LNCaP clone FGC (cell line): ENCODE data around the gene TSC22D3.

Experiments
- DNase-seq: peaks from one replicate; pipeline ENCODE4 v3.0.0-alpha.2; 2011; ENCODE audit warnings: low read depth
- H3K4me3 ChIP-seq: 2 replicates; pipeline ENCODE4 v1.5.1; 2011; ENCODE audit warnings: mild to moderate bottlenecking, low read depth, low read length, control low read depth
- TF ChIP-seq, protein P1 (sequence below): IDR thresholded peaks from 2 replicates; pipeline ENCODE4 v1.5.1; 2012; ENCODE audit warnings: mild to moderate bottlenecking; ENCODE audit not compliant: control insufficient read depth, insufficient read depth; ENCODE audit errors: extremely low read depth

The TSC22D3 gene

GRCh38 chrX:107706309-107706708 lies 69.3 kb downstream of the TSC22D3 start:
- H3K4me3 ChIP-seq: no peak overlapping the region
- DNase-seq: no peak
- TF ChIP-seq, protein P1, sequence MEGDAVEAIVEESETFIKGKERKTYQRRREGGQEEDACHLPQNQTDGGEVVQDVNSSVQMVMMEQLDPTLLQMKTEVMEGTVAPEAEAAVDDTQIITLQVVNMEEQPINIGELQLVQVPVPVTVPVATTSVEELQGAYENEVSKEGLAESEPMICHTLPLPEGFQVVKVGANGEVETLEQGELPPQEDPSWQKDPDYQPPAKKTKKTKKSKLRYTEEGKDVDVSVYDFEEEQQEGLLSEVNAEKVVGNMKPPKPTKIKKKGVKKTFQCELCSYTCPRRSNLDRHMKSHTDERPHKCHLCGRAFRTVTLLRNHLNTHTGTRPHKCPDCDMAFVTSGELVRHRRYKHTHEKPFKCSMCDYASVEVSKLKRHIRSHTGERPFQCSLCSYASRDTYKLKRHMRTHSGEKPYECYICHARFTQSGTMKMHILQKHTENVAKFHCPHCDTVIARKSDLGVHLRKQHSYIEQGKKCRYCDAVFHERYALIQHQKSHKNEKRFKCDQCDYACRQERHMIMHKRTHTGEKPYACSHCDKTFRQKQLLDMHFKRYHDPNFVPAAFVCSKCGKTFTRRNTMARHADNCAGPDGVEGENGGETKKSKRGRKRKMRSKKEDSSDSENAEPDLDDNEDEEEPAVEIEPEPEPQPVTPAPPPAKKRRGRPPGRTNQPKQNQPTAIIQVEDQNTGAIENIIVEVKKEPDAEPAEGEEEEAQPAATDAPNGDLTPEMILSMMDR: no peak

- TF ChIP-seq, protein P1: no peak
- DNase-seq: no peak
Observed at GRCh38 chrX:107704587-107704986, 71.0 kb downstream of the TSC22D3 start.

GRCh38 chrX:107704181-107704580 lies 71.4 kb downstream of the TSC22D3 start:
- TF ChIP-seq, protein P1: no peak
- H3K4me3 ChIP-seq: no peak overlapping the region
- no peak for DNase-seq

More at GRCh38 chrX:107704587-107704986, 71.0 kb downstream of the TSC22D3 start:
- H3K4me3 ChIP-seq: no peak overlapping the region

DNA sequence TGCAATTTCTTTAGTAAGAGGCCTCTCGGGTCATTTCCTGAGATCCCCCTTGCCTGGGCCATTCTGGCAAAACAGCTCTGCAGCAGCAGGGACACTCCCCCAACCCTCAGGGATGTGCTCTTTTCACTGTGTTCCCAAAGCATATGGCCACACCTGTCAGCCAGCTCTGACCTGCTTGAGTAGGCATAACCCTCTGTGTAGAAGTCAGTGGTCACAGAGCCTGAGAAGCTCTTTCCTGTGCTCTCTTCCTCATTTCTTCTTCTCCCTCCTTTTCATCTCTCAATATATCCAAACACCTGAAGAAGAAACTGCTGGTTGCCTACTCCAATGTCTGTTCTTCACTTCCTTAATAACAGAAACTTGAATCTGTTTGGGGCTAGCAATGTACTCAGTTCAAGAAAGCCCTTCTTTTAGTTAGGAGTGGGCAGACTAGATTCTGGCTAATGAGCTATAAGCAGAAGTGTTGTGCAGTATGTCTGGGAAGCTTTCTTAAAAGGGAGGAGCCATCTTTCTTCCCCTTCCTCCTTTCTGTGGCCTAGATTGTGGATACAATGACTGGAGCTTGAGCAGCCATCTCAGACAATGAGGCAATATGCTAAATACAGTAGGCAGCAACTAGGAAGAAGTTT lies 74.0 kb downstream of the TSC22D3 start:
- H3K4me3 ChIP-seq: no peak overlapping the region
- TF ChIP-seq, protein P1: no peak
- DNase-seq: no peak

GRCh38 chrX:107700790-107701189 lies 74.8 kb downstream of the TSC22D3 start:
- TF ChIP-seq, protein P1: no peak
- DNase-seq: no peak
- H3K4me3 ChIP-seq: no peak overlapping the region

DNA sequence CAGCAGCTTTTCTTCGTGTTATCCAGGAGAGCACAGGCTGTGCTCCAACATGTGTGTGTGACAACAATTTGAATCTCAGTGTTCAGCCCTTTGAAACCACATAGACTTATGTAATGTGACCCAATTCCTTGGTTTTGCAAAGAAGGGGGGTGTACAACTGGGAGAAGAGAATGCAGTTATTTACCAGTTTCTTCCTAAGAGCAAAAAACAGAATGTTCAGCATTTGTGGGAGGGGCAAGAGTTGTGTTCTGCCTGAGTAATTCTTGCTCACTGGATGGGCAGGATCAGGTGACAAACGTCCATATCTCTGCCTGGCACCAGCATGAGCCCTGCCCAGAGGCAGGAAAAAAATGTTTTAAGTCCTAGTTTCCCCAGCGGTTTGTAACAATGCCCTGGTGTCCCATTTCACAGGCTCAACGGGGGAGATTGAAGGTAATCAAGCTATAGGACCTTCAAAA lies 75.2 kb downstream of the TSC22D3 start:
- no peak for DNase-seq
- TF ChIP-seq, protein P1: no peak

GRCh38 chrX:107699616-107700015 lies 76.0 kb downstream of the TSC22D3 start:
- no peak for DNase-seq
- H3K4me3 ChIP-seq: no peak overlapping the region
- TF ChIP-seq, protein P1: no peak

More for the DNA sequence above, 75.2 kb downstream of the TSC22D3 start:
- H3K4me3 ChIP-seq: no peak overlapping the region
